ENCODE results near the gene FOS.
"Not testable (repeated sequence)": the region's sequence is repeated elsewhere in the genome, so short reads cannot be mapped to it uniquely, and the experiment has no call there.

FOS gene

GRCh38 chr14:75278422-75279152 is at the start of gene FOS:
Gene FOS (plus strand): TSS chr14:75278828. CDS start chr14:75278983, 155 bp downstream.
- peak; percentile 95 for DNase-seq (ENCODE audit: low spot score)

- no peak for DNase-seq (ENCODE audit: low spot score)
Observed at GRCh38 chr14:75229661-75230139, 48.9 kb upstream of the FOS start.

- no peak for DNase-seq (ENCODE audit: low spot score)
Observed at GRCh38 chr14:75230140-75230792, 48.4 kb upstream of the FOS start.

- no peak for DNase-seq (ENCODE audit: low spot score)
Observed at GRCh38 chr14:75231320-75231719, 47.3 kb upstream of the FOS start.

GRCh38 chr14:75232191-75232590 is 46.4 kb upstream of the FOS start:
- DNase-seq (ENCODE audit: low spot score): no peak

GRCh38 chr14:75232597-75232996 is 46.0 kb upstream of the FOS start:
- DNase-seq (ENCODE audit: low spot score): no peak

- no peak for DNase-seq (ENCODE audit: low spot score)
Observed at GRCh38 chr14:75234173-75235115, 44.2 kb upstream of the FOS start.

- not testable (repeated sequence) for DNase-seq (ENCODE audit: low spot score)
Observed at GRCh38 chr14:75235198-75235597, 43.4 kb upstream of the FOS start.

- DNase-seq (ENCODE audit: low spot score): no peak
Observed at GRCh38 chr14:75236467-75236866, 42.2 kb upstream of the FOS start.

- no peak for DNase-seq (ENCODE audit: low spot score)
Observed at GRCh38 chr14:75236901-75237419, 41.7 kb upstream of the FOS start.

- no peak for DNase-seq (ENCODE audit: low spot score)
Observed at GRCh38 chr14:75238756-75239455, 39.7 kb upstream of the FOS start.

GRCh38 chr14:75240781-75241180 is 37.8 kb upstream of the FOS start:
- no peak for DNase-seq (ENCODE audit: low spot score)

- DNase-seq (ENCODE audit: low spot score): no peak
Observed at GRCh38 chr14:75242546-75243273, 35.9 kb upstream of the FOS start.

GRCh38 chr14:75244121-75244520 is 34.5 kb upstream of the FOS start:
- no peak for DNase-seq (ENCODE audit: low spot score)

- DNase-seq (ENCODE audit: low spot score): no peak
Observed at GRCh38 chr14:75246546-75247285, 31.9 kb upstream of the FOS start.

- DNase-seq (ENCODE audit: low spot score): no peak
Observed at GRCh38 chr14:75247286-75247922, 31.2 kb upstream of the FOS start.

- no peak for DNase-seq (ENCODE audit: low spot score)
Observed at GRCh38 chr14:75247939-75248338, 30.7 kb upstream of the FOS start.

- DNase-seq (ENCODE audit: low spot score): no peak
Observed at GRCh38 chr14:75249251-75249957, 29.2 kb upstream of the FOS start.

- no peak for DNase-seq (ENCODE audit: low spot score)
Observed at GRCh38 chr14:75249958-75250336, 28.7 kb upstream of the FOS start.
